Smooth muscle cell (in vitro differentiated cells): Measurements from ENCODE around the gene MRPL48. TPM values are rescaled to one million over a fixed set of nuclear protein-coding genes. Genes with fewer than 3 reads are reported as not detected.
A peak's percentile ranks its signal among the peaks of the same experiment; 100 is the strongest.
"Not testable (repeated sequence)": the region's sequence is repeated elsewhere in the genome, so short reads cannot be mapped to it uniquely, and the experiment has no call there.

ENCODE experiments used
- DNase-seq: peaks from one replicate; lab custom pipeline; 2025; ENCODE audit not compliant: unreplicated experiment; lab: John Stamatoyannopoulos, UW
- H2AFZ ChIP-seq: fragments of 200-600 bp; sonication (generic); 2 replicates; pipeline ENCODE4 v1.6.0; 2016; ENCODE audit warnings: antibody characterized with exemption, low read depth, mild to moderate bottlenecking
- H3F3A ChIP-seq: fragments of 200-600 bp; sonication (generic); 2 replicates; pipeline ENCODE4 v1.6.0; 2017; ENCODE audit warnings: antibody characterized with exemption, low read depth
- H3K27ac ChIP-seq: fragments of 200-600 bp; sonication (generic); 2 replicates; pipeline ENCODE4 v1.5.1; 2016; ENCODE audit warnings: low read depth, mild to moderate bottlenecking
- H3K27me3 ChIP-seq: fragments of 200-600 bp; sonication (generic); 2 replicates; pipeline ENCODE4 v1.6.1; 2016; ENCODE audit warnings: low read depth, mild to moderate bottlenecking
- H3K36me3 ChIP-seq: fragments of 200-600 bp; sonication (generic); 2 replicates; pipeline ENCODE4 v1.5.1; 2016; ENCODE audit warnings: low read depth
- H3K4me1 ChIP-seq: fragments of 200-600 bp; sonication (generic); 2 replicates; pipeline ENCODE4 v1.5.1; 2016; ENCODE audit warnings: low read depth
- H3K4me2 ChIP-seq: fragments of 200-600 bp; sonication (generic); 2 replicates; pipeline ENCODE4 v1.6.0; 2016; ENCODE audit warnings: mild to moderate bottlenecking
- H3K4me3 ChIP-seq: fragments of 200-600 bp; sonication (generic); 2 replicates; pipeline ENCODE4 v1.5.1; 2016; ENCODE audit warnings: mild to moderate bottlenecking
- H3K79me2 ChIP-seq: fragments of 200-600 bp; sonication (generic); 2 replicates; pipeline ENCODE4 v1.6.0; 2016; ENCODE audit warnings: low read depth, mild to moderate bottlenecking
- H3K9ac ChIP-seq: fragments of 200-600 bp; sonication (generic); 2 replicates; pipeline ENCODE4 v1.6.0; 2016; ENCODE audit warnings: low read depth
- H3K9me3 ChIP-seq: fragments of 200-600 bp; sonication (generic); replicated peaks from 2 replicates; pipeline ENCODE4 v1.5.1; 2016; ENCODE audit warnings: low read depth
- H4K20me1 ChIP-seq: fragments of 200-600 bp; sonication (generic); 2 replicates; pipeline ENCODE4 v1.6.0; 2016; ENCODE audit warnings: low read depth
- WGBS: methylation state at CpG from one replicate; pipeline ENCODE4 v1.1.7; 2016; ENCODE audit warnings: low lambda C conversion rate; 5-methylcytosine and 5-hydroxymethylcytosine counted together
- polyA plus RNA-seq: library from polyadenylated mRNA; unstranded; fragments of >200 nt; fragmentation: Nextera tagmentation; extraction: Ambion mirVana; gene quantifications from 2 replicates; pipeline ENCODE4 v1.2.1, GENCODE V29; 2016
- total RNA-seq: library from RNA; depleted of rRNA; stranded (reverse); fragments of >200 nt; gene quantifications from 2 replicates; pipeline ENCODE4 v1.2.3, GENCODE V29; 2014
- TF ChIP-seq, protein P1 (sequence below): fragments of 200-600 bp; sonication (generic); IDR thresholded peaks from 2 replicates; pipeline ENCODE4 v1.5.1; 2017; ENCODE audit warnings: borderline replicate concordance, mild to moderate bottlenecking, antibody characterized with exemption; ENCODE audit not compliant: insufficient read depth, poor library complexity, severe bottlenecking

MRPL48 gene
- total and polyA plus RNA-seq, 2 experiments from 2014 or later, result 26.4 to 65.3 TPM

- peak within 1 kb of the TSS; percentile 91 for H3K4me3 ChIP-seq
- H3K4me1 ChIP-seq, result peaks cover 17% of the 10 kb centered on the region
- peak within 1 kb of the TSS; percentile 92 for H3K4me2 ChIP-seq
- no peaks in the 10 kb centered on the region for H3K9me3 ChIP-seq
- WGBS, result 1% methylated on average over 59 of the region's 74 CpGs
- no peaks in the 10 kb centered on the region for H3K36me3 ChIP-seq
- TF ChIP-seq, protein P1, sequence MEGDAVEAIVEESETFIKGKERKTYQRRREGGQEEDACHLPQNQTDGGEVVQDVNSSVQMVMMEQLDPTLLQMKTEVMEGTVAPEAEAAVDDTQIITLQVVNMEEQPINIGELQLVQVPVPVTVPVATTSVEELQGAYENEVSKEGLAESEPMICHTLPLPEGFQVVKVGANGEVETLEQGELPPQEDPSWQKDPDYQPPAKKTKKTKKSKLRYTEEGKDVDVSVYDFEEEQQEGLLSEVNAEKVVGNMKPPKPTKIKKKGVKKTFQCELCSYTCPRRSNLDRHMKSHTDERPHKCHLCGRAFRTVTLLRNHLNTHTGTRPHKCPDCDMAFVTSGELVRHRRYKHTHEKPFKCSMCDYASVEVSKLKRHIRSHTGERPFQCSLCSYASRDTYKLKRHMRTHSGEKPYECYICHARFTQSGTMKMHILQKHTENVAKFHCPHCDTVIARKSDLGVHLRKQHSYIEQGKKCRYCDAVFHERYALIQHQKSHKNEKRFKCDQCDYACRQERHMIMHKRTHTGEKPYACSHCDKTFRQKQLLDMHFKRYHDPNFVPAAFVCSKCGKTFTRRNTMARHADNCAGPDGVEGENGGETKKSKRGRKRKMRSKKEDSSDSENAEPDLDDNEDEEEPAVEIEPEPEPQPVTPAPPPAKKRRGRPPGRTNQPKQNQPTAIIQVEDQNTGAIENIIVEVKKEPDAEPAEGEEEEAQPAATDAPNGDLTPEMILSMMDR, result no peak
- peak; percentile 95 for DNase-seq
- peaks cover 40% of the 10 kb centered on the region for H4K20me1 ChIP-seq
- peaks cover 5% of the 10 kb centered on the region for H3F3A ChIP-seq
- peak within 1 kb of the TSS; percentile 97 for H3K9ac ChIP-seq
- H3K27ac ChIP-seq, result peak within 1 kb of the TSS; percentile 94
- H3K79me2 ChIP-seq, result peaks cover 49% of the 10 kb centered on the region
- peak within 1 kb of the TSS; percentile 76 for H2AFZ ChIP-seq
- H3K27me3 ChIP-seq, result no peaks in the 10 kb centered on the region
Measured at GRCh38 chr11:73760679-73761402, 26.8 kb upstream of the MRPL48 start, which contains the start of gene RAB6A. RAB6A (minus strand) TSS chr11:73761074; CDS start chr11:73760635, 439 bp downstream.

- TF ChIP-seq, protein P1, result no peak
- Histone ChIP-seq H2AFZ (peak overlapping the region; percentile 47), H3K27ac (peak overlapping the region; percentile 45), H3K4me1 (peaks cover 17% of the 10 kb centered on the region), H3K9ac (no peak overlapping the region), H3K27me3 (no peaks in the 10 kb centered on the region), H3K79me2 (peaks cover 42% of the 10 kb centered on the region), H3K36me3 (no peaks in the 10 kb centered on the region), H3K4me2 (peak overlapping the region; percentile 67), H3K4me3 (peak overlapping the region; percentile 91), H4K20me1 (peaks cover 33% of the 10 kb centered on the region), H3K9me3 (no peaks in the 10 kb centered on the region), H3F3A (peaks cover 5% of the 10 kb centered on the region)
- DNase-seq, result no peak
- 66% methylated on average over 11 of the region's 16 CpGs for WGBS
Measured at GRCh38 chr11:73761403-73761945, 26.2 kb upstream of the MRPL48 start.

- no peak overlapping the region for H3K27ac ChIP-seq
- no peaks in the 10 kb centered on the region for H3K36me3 ChIP-seq
- TF ChIP-seq, protein P1, result no peak
- DNase-seq, result no peak
- peaks cover 5% of the 10 kb centered on the region for H3F3A ChIP-seq
- no peak overlapping the region for H3K4me2 ChIP-seq
- no peaks in the 10 kb centered on the region for H3K9me3 ChIP-seq
- H3K27me3 ChIP-seq, result no peaks in the 10 kb centered on the region
- peaks cover 12% of the 10 kb centered on the region for H3K4me1 ChIP-seq
- H4K20me1 ChIP-seq, result peaks cover 22% of the 10 kb centered on the region
- peaks cover 31% of the 10 kb centered on the region for H3K79me2 ChIP-seq
- H3K4me3 ChIP-seq, result no peak overlapping the region
- H3K9ac ChIP-seq, result no peak overlapping the region
- H2AFZ ChIP-seq, result no peak overlapping the region
Measured at GRCh38 chr11:73762732-73763131, 24.9 kb upstream of the MRPL48 start.

GRCh38 chr11:73766763-73767162, 20.9 kb upstream of the MRPL48 start:
- Histone ChIP-seq H3K4me2 (no peak overlapping the region), H3K4me1 (no peaks in the 10 kb centered on the region), H3K79me2 (no peaks in the 10 kb centered on the region), H3K9ac (no peak overlapping the region), H3K27ac (no peak overlapping the region), H3K9me3 (no peaks in the 10 kb centered on the region), H3F3A (peaks cover 5% of the 10 kb centered on the region), H3K27me3 (no peaks in the 10 kb centered on the region), H4K20me1 (no peaks in the 10 kb centered on the region), H2AFZ (no peak overlapping the region), H3K36me3 (no peaks in the 10 kb centered on the region), H3K4me3 (no peak overlapping the region)
- no peak for DNase-seq
- 91% methylated on average over 1 of the region's 1 CpG for WGBS
- TF ChIP-seq, protein P1, result no peak

- not testable (repeated sequence) for H3K27me3 ChIP-seq, H3K4me2 ChIP-seq, H3K4me3 ChIP-seq, H4K20me1 ChIP-seq, H3K27ac ChIP-seq, H3K79me2 ChIP-seq, DNase-seq, H3K9ac ChIP-seq, H3K36me3 ChIP-seq, H2AFZ ChIP-seq, H3K9me3 ChIP-seq, H3K4me1 ChIP-seq, H3F3A ChIP-seq
- 89% methylated on average over 7 of the region's 7 CpGs for WGBS
Measured at GRCh38 chr11:73770811-73771210, 16.9 kb upstream of the MRPL48 start.
